ENCODE results near the gene STRN4. TPM values are rescaled to one million over a fixed set of nuclear protein-coding genes. Genes with fewer than 3 reads are reported as not detected.
A peak's percentile ranks its signal among the peaks of the same experiment; 100 is the strongest.

The STRN4 gene
- total RNA-seq: 10 to 100 TPM; 60.1 to 86.4 (median 69.7) TPM

- H3K27me3 ChIP-seq: no peaks in the 10 kb centered on the region
- intact Hi-C loops (cut with DNase I): no loop called here
- no peak for TF ChIP-seq CTCF (IDR thresholded peaks at IDR 0.05)
- peak in 1 of 4 donors; percentile 33 for TF ChIP-seq POLR2A (IDR thresholded peaks at IDR 0.05)
- no peak for DNase-seq
- H3K9me3 ChIP-seq: no peaks in the 10 kb centered on the region
- H3K4me1 ChIP-seq: peaks cover 26 to 71% (median 43%) of the 10 kb centered on the region in 3 donors
- 1 to 17% methylated on average over 5 to 13 of the region's 74 CpGs for WGBS, 2 donors
- H3K4me3 ChIP-seq: peak within 1 kb of the TSS; percentile 95 to 100 (median 98)
- H3K36me3 ChIP-seq: peaks cover 0 to 9% (median 0%) of the 10 kb centered on the region in 3 donors
- H3K27ac ChIP-seq: peak within 1 kb of the TSS; percentile 88 to 97 (median 94)
These were observed at the start of gene STRN4 for GRCh38 chr19:46746281-46747057. Gene STRN4, minus strand, starts transcription at chr19:46746450. Its CDS starts 20 bp downstream, at chr19:46746430.

GRCh38 chr19:46791944-46792343 lies 45.7 kb upstream of the STRN4 start:
- Histone ChIP-seq H3K9me3 (no peaks in the 10 kb centered on the region), H3K36me3 (no peaks in the 10 kb centered on the region), H3K27ac (no peak overlapping the region), H3K4me3 (no peak overlapping the region), H3K4me1 (peaks cover 0 to 29% (median 6%) of the 10 kb centered on the region in 3 donors), H3K27me3 (no peaks in the 10 kb centered on the region)
- WGBS, 2 donors: 58 to 67% methylated on average over 3 to 5 of the region's 5 CpGs
- no peak for TF ChIP-seq POLR2A (IDR thresholded peaks at IDR 0.05)
- no peak for TF ChIP-seq CTCF (IDR thresholded peaks at IDR 0.05)
- intact Hi-C loops (cut with DNase I): no loop called here
- DNase-seq: no peak

GRCh38 chr19:46789371-46789770 lies 43.1 kb upstream of the STRN4 start:
- H3K4me1 ChIP-seq: peaks cover 20 to 48% (median 25%) of the 10 kb centered on the region in 3 donors
- no peaks in the 10 kb centered on the region for H3K27me3 ChIP-seq
- intact Hi-C loops (cut with DNase I): no loop called here
- H3K27ac ChIP-seq: peak overlapping the region in 2 of 4 donors; percentile 95 to 96
- no peak overlapping the region for H3K4me3 ChIP-seq
- no peak for DNase-seq
- WGBS, 2 donors: 89 to 91% methylated on average over 8 of the region's 8 CpGs
- peaks cover 0 to 7% (median 0%) of the 10 kb centered on the region in 3 donors for H3K36me3 ChIP-seq
- no peaks in the 10 kb centered on the region for H3K9me3 ChIP-seq
- TF ChIP-seq POLR2A (IDR thresholded peaks at IDR 0.05): no peak
- no peak for TF ChIP-seq CTCF (IDR thresholded peaks at IDR 0.05)

GRCh38 chr19:46788968-46789338 lies 42.7 kb upstream of the STRN4 start:
- Histone ChIP-seq H3K4me1 (peaks cover 24 to 52% (median 29%) of the 10 kb centered on the region in 3 donors), H3K9me3 (no peaks in the 10 kb centered on the region)

More at GRCh38 chr19:46788968-46789338, 42.7 kb upstream of the STRN4 start:
- no peak for TF ChIP-seq CTCF (IDR thresholded peaks at IDR 0.05)
- TF ChIP-seq POLR2A (IDR thresholded peaks at IDR 0.05): no peak
- H3K27me3 ChIP-seq: no peaks in the 10 kb centered on the region
- DNase-seq: no peak
- H3K36me3 ChIP-seq: peaks cover 0 to 11% (median 0%) of the 10 kb centered on the region in 3 donors
- intact Hi-C loops (cut with DNase I): no loop called here
- WGBS, 2 donors: 31 to 67% methylated on average over 3 to 8 of the region's 9 CpGs
- H3K27ac ChIP-seq: peak overlapping the region; percentile 95 to 96 (median 96)
- peak overlapping the region in 1 of 4 donors; percentile 97 for H3K4me3 ChIP-seq

Data from esophagus squamous epithelium (tissue), 5 donors.